ENCODE data around the gene CCDC14. TPM values are rescaled to one million over a fixed set of nuclear protein-coding genes. Genes with fewer than 3 reads are reported as not detected.
A peak's percentile ranks its signal among the peaks of the same experiment; 100 is the strongest.
"Not testable (repeated sequence)": the region's sequence is repeated elsewhere in the genome, so short reads cannot be mapped to it uniquely, and the experiment has no call there.

The CCDC14 gene
- total and polyA plus RNA-seq, 2 experiments from 2014 or later = 12.4 to 47.3 TPM

DNA sequence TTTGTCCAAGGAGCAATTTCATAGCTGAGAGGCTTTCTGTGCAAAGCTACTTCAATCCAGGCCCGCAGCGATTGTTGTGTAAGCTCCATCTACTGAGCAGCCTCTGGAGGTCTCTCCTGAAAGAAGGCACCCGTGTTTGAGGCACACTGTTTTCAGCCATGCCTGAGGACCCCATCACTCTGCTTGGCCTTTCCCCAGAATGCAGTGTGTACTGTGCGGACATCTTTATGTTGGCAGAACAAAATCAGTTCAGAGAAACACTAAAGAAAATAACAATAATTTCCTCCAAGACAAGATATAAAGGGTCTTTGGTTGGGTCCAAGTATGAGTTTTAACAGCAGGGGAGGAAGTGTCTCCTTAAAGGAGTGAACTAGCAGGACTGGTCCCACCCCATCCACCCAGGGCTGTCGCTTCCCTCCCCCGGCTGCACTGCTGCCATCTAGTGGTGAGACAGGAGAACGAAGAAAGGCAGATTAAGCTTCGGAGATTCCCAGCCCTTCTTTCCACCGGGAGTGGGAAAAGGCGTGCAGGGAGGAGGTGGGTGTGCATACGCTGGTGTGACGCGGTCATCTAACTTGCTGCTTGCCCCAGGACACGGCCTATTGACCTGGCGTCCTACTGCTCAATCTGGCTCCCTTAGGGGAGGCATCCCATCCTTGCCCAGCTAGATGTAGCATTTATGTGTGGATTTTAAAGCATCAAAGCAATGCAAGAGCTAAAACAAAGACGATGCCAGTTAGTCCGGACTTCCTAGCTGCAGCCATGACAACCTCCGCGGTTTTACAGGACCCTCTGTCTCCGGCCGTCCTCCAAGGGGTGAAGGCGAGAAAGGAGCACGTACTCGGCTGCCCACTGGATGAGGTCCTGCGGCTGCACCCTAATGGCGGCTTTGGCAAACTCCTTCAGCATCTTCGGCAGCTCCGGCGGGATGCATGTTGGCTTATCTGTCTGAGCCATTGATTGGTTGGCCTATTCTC lies 18.8 kb upstream of the CCDC14 start:
- H3K4me3 ChIP-seq = not testable (repeated sequence)
- DNase-seq (ENCODE audit: low spot score) = peak; percentile 27
- TF ChIP-seq, protein P1, sequence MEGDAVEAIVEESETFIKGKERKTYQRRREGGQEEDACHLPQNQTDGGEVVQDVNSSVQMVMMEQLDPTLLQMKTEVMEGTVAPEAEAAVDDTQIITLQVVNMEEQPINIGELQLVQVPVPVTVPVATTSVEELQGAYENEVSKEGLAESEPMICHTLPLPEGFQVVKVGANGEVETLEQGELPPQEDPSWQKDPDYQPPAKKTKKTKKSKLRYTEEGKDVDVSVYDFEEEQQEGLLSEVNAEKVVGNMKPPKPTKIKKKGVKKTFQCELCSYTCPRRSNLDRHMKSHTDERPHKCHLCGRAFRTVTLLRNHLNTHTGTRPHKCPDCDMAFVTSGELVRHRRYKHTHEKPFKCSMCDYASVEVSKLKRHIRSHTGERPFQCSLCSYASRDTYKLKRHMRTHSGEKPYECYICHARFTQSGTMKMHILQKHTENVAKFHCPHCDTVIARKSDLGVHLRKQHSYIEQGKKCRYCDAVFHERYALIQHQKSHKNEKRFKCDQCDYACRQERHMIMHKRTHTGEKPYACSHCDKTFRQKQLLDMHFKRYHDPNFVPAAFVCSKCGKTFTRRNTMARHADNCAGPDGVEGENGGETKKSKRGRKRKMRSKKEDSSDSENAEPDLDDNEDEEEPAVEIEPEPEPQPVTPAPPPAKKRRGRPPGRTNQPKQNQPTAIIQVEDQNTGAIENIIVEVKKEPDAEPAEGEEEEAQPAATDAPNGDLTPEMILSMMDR (IDR thresholded peaks at IDR 0.05; ENCODE audit: poor library complexity) = peak; percentile 72

DNA sequence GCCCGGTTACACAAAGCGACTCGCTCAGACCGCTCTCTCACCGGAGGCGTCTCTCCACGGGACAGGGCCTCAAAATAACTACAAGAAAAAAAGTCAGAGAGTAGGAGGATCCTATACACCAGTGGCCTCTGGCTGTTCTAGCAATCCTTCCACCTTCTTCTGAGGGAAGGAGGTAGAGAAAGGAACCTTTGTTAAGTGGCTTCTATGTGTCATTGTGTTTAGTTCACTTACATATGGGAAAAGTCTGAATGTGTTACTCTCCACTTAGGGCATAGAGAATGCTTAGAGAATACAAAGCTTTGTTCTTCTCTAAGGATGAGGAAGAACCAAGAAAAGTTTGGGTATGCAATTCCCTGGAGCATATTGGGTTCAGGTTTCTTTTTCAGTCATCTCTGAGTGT lies 15.9 kb upstream of the CCDC14 start:
- not testable (repeated sequence) for H3K79me2 ChIP-seq; H2AFZ ChIP-seq; H3K9me3 ChIP-seq (ENCODE audit: low read depth); H3K4me2 ChIP-seq; H3K27ac ChIP-seq; H3K9me2 ChIP-seq (replicated peaks; ENCODE audit: insufficient read depth); DNase-seq (ENCODE audit: low spot score); H3K36me3 ChIP-seq (replicated peaks; ENCODE audit: insufficient read depth, low read depth); H3K4me3 ChIP-seq; H3K4me1 ChIP-seq (ENCODE audit: insufficient read depth); H4K20me1 ChIP-seq (ENCODE audit: insufficient read depth, poor library complexity, severe bottlenecking)
- H3K27me3 ChIP-seq = peaks cover 18% of the 10 kb centered on the region
- 88% methylated on average over 7 of the region's 7 CpGs for WGBS (ENCODE audit: low lambda C conversion rate, missing lambda C conversion rate)

More for the DNA sequence above, 18.8 kb upstream of the CCDC14 start:
- H3K9me2 ChIP-seq (replicated peaks; ENCODE audit: insufficient read depth); H3K9me3 ChIP-seq (ENCODE audit: low read depth); H4K20me1 ChIP-seq (ENCODE audit: insufficient read depth, poor library complexity, severe bottlenecking); H3K79me2 ChIP-seq; H3K36me3 ChIP-seq (replicated peaks; ENCODE audit: insufficient read depth, low read depth); H3K4me1 ChIP-seq (ENCODE audit: insufficient read depth); H3K27ac ChIP-seq: not testable (repeated sequence)
- peak overlapping the region; percentile 68 for H3K4me2 ChIP-seq
- peak overlapping the region; percentile 24 for H2AFZ ChIP-seq
- H3K27me3 ChIP-seq = peaks cover 41% of the 10 kb centered on the region
- WGBS (ENCODE audit: low lambda C conversion rate, missing lambda C conversion rate) = 17% methylated on average over 27 of the region's 29 CpGs

- H3K27me3 ChIP-seq = peaks cover 13% of the 10 kb centered on the region
- H4K20me1 ChIP-seq (ENCODE audit: insufficient read depth, poor library complexity, severe bottlenecking); H3K4me2 ChIP-seq; H3K9me2 ChIP-seq (replicated peaks; ENCODE audit: insufficient read depth); H3K4me3 ChIP-seq; H3K27ac ChIP-seq; DNase-seq (ENCODE audit: low spot score); H3K36me3 ChIP-seq (replicated peaks; ENCODE audit: insufficient read depth, low read depth); H3K9me3 ChIP-seq (ENCODE audit: low read depth); H3K79me2 ChIP-seq; H2AFZ ChIP-seq; H3K4me1 ChIP-seq (ENCODE audit: insufficient read depth): not testable (repeated sequence)
- WGBS (ENCODE audit: low lambda C conversion rate, missing lambda C conversion rate) = 78% methylated on average over 4 of the region's 4 CpGs
These were observed 15.3 kb upstream of the CCDC14 start for GRCh38 chr3:123976181-123976898.

DNA sequence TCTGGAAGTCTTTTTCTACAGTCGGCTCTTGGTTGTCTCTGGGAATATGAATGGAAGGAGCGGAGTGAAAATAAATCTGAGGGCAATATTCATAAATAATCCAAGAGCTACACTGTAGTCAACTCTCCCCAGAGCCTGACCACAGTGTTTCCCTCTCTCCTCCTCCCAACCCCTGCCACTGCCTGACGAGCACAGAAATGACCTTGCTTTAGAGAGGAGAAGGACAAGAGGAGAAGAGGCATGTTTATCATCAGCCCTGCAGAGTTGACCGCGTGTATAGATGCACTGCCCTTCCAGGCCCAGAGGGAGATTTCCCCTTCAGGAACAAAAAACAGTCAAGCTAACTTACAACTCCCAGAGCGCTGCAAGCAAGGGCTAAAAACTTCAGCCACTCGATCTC lies 14.0 kb upstream of the CCDC14 start:
- H3K79me2 ChIP-seq; H3K4me3 ChIP-seq; H3K4me2 ChIP-seq; H3K27me3 ChIP-seq; H3K9me3 ChIP-seq (ENCODE audit: low read depth); H2AFZ ChIP-seq; H3K4me1 ChIP-seq (ENCODE audit: insufficient read depth); H3K36me3 ChIP-seq (replicated peaks; ENCODE audit: insufficient read depth, low read depth); H3K27ac ChIP-seq; H4K20me1 ChIP-seq (ENCODE audit: insufficient read depth, poor library complexity, severe bottlenecking); DNase-seq (ENCODE audit: low spot score); H3K9me2 ChIP-seq (replicated peaks; ENCODE audit: insufficient read depth): not testable (repeated sequence)
- WGBS (ENCODE audit: low lambda C conversion rate, missing lambda C conversion rate) = 76% methylated on average over 5 of the region's 7 CpGs

DNA sequence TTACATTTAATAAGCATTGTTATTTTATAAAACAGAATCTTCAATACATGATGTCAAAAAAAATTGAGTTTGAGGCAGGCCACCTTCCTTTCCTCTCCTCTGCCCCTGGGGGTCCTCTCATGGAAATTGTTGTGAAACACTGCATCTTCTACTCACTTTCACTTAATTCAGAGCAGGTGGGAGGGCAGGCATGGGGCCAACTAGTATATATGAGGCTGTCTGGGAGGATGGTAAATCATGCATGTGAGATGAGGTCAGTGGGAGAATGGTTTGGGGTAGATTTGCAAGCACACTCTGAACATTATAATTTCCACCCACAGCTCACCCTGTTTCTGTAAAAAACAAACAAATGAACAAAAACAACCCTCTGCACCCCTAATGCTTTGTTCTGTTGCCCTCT lies 10.4 kb upstream of the CCDC14 start:
- no peaks in the 10 kb centered on the region for H3K4me1 ChIP-seq (ENCODE audit: insufficient read depth)

DNA sequence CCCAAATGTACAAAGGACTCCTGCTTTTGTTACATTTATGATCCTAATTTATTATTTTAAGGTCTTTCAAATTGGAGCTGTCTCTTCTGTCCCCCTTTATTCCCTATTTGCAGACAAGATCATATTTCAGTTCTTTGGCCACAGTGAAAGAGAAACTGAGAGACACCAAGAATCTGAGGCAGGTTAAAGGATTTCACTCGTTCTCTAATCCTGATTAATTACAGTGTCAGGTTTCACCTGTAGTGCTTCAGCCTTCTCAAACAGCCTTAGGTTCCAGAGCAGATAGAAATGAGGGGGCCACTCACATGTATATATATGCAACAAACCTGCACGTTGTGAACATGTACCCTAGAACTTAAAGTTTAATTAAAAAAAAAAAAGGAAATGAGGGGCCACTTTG lies 6.2 kb upstream of the CCDC14 start:
- not testable (repeated sequence) for DNase-seq (ENCODE audit: low spot score); H3K36me3 ChIP-seq (replicated peaks; ENCODE audit: insufficient read depth, low read depth); H3K4me1 ChIP-seq (ENCODE audit: insufficient read depth); H4K20me1 ChIP-seq (ENCODE audit: insufficient read depth, poor library complexity, severe bottlenecking); H3K79me2 ChIP-seq; H3K27me3 ChIP-seq; H3K4me2 ChIP-seq; H3K9me2 ChIP-seq (replicated peaks; ENCODE audit: insufficient read depth); H2AFZ ChIP-seq; H3K9me3 ChIP-seq (ENCODE audit: low read depth); H3K4me3 ChIP-seq; H3K27ac ChIP-seq
- WGBS (ENCODE audit: low lambda C conversion rate, missing lambda C conversion rate) = 24% methylated on average over 2 of the region's 2 CpGs

More for the DNA sequence above, 10.4 kb upstream of the CCDC14 start:
- Histone ChIP-seq H3K4me2 (no peak overlapping the region), H3K9me3 (ENCODE audit: low read depth) (no peaks in the 10 kb centered on the region), H3K27ac (no peak overlapping the region), H2AFZ (no peak overlapping the region), H3K9me2 (replicated peaks; ENCODE audit: insufficient read depth) (no peaks in the 10 kb centered on the region), H3K4me3 (no peak overlapping the region), H4K20me1 (ENCODE audit: insufficient read depth, poor library complexity, severe bottlenecking) (no peaks in the 10 kb centered on the region), H3K27me3 (peaks cover 4% of the 10 kb centered on the region), H3K79me2 (no peaks in the 10 kb centered on the region), H3K36me3 (replicated peaks; ENCODE audit: insufficient read depth, low read depth) (no peaks in the 10 kb centered on the region)
- DNase-seq (ENCODE audit: low spot score) = no peak
- TF ChIP-seq, protein P1 (IDR thresholded peaks at IDR 0.05; ENCODE audit: poor library complexity) = no peak
- no peak for TF ChIP-seq EZH2 (IDR thresholded peaks at IDR 0.05; ENCODE audit: borderline replicate concordance)
- no peak for TF ChIP-seq EZH2phosphoT487 (IDR thresholded peaks at IDR 0.05; ENCODE audit: low read depth, severe bottlenecking, unreplicated experiment)

GRCh38 chr3:123966799-123967198 lies 5.8 kb upstream of the CCDC14 start:
- H3K36me3 ChIP-seq (replicated peaks; ENCODE audit: insufficient read depth, low read depth); H3K4me1 ChIP-seq (ENCODE audit: insufficient read depth); H3K4me3 ChIP-seq; H3K9me3 ChIP-seq (ENCODE audit: low read depth); H4K20me1 ChIP-seq (ENCODE audit: insufficient read depth, poor library complexity, severe bottlenecking); DNase-seq (ENCODE audit: low spot score); H3K79me2 ChIP-seq; H2AFZ ChIP-seq; H3K27ac ChIP-seq; H3K9me2 ChIP-seq (replicated peaks; ENCODE audit: insufficient read depth); H3K4me2 ChIP-seq; H3K27me3 ChIP-seq: not testable (repeated sequence)
- WGBS (ENCODE audit: low lambda C conversion rate, missing lambda C conversion rate) = 53% methylated on average over 1 of the region's 1 CpG
